GM19463 (cell line): ENCODE results near the gene TSC22D4.

Source experiments
- ATAC-seq: cut with Tn5 transposase; IDR thresholded peaks from one replicate; pipeline ENCODE4 v1.9.1; 2021; ENCODE audit warnings: mild to moderate bottlenecking, moderate library complexity; ENCODE audit not compliant: unreplicated experiment

The TSC22D4 gene

GRCh38 chr7:100430493-100431285 lies 48.3 kb downstream of the TSC22D4 start:
- no peak for ATAC-seq

GRCh38 chr7:100429637-100430492 lies 49.1 kb downstream of the TSC22D4 start, which contains the start of gene MEPCE:
MEPCE (plus strand) TSS chr7:100429831; CDS start chr7:100430019, 188 bp downstream.
- ATAC-seq = peak; percentile 37

- peak; percentile 41 for ATAC-seq
Measured at GRCh38 chr7:100428967-100429636, 49.9 kb downstream of the TSC22D4 start.

- ATAC-seq = peak; percentile 48
Measured at GRCh38 chr7:100428199-100428966, 50.6 kb downstream of the TSC22D4 start, which contains the start of gene ZCWPW1. ZCWPW1 (minus strand) TSS chr7:100428703; CDS start chr7:100420649, 8,054 bp downstream.

- ATAC-seq = no peak
Measured at GRCh38 chr7:100427762-100428198, 51.2 kb downstream of the TSC22D4 start.

GRCh38 chr7:100426516-100426915 lies 52.5 kb downstream of the TSC22D4 start:
- ATAC-seq = no peak

GRCh38 chr7:100425347-100425746 lies 53.7 kb downstream of the TSC22D4 start:
- ATAC-seq = no peak

- ATAC-seq = no peak
Measured at GRCh38 chr7:100423315-100423714, 55.7 kb downstream of the TSC22D4 start.

GRCh38 chr7:100419660-100420226 lies 59.3 kb downstream of the TSC22D4 start:
- no peak for ATAC-seq

- ATAC-seq = no peak
Measured at GRCh38 chr7:100418930-100419659, 59.9 kb downstream of the TSC22D4 start.
